Stimulated activated CD4-positive, alpha-beta T cell treated with anti-CD3 and anti-CD28 coated beads, Interleukin-12 subunit alpha, Interleukin-12 subunit beta, amount 100 ng/mL, for 4 hours (primary cell): ENCODE results near the gene RANGAP1.
A peak's percentile ranks its signal among the peaks of the same experiment; 100 is the strongest.

Source experiments
- DNase-seq: peaks from one replicate; pipeline ENCODE4 v3.0.0-alpha.2; 2020

The RANGAP1 gene

DNA sequence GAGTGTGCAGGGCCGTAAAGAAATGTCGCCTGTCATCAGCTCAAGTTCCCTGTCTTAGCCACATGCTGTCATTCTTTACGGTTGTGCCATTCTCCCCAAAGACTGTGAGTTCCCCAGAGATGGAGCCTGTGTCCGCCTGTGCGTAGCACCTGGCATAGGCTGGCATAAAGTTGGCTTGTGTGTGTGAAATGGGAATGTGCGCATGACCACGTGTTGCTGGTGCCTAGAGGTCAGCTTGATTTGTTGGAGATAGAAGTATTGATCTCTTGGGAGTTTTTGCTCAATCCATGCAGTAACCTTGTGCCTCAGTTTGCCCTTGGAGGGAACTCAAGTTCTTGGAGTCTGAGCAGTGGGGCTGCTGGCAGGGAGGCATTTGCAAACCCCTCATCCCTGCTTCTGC is 54.6 kb downstream of the RANGAP1 start:
- no peak for DNase-seq

DNA sequence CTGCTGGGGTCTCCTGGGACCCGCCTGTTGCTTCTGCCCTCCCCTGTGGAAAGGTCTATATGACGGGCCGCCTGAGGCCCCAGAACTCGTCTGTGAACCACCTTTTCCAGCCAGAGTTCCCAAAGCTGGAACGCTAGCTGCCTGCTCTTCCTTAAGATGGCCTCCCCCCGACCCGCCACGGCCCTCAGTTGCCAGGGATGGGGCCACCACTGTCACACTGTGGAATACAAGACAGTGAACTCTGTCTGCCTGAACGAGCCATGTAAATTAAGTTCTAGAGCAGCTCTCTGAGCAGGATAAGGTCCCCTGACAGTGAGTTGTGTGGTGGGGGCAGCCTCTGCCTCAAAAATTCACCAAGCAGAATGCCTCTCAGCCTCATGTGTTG is 55.6 kb downstream of the RANGAP1 start:
- no peak for DNase-seq

DNA sequence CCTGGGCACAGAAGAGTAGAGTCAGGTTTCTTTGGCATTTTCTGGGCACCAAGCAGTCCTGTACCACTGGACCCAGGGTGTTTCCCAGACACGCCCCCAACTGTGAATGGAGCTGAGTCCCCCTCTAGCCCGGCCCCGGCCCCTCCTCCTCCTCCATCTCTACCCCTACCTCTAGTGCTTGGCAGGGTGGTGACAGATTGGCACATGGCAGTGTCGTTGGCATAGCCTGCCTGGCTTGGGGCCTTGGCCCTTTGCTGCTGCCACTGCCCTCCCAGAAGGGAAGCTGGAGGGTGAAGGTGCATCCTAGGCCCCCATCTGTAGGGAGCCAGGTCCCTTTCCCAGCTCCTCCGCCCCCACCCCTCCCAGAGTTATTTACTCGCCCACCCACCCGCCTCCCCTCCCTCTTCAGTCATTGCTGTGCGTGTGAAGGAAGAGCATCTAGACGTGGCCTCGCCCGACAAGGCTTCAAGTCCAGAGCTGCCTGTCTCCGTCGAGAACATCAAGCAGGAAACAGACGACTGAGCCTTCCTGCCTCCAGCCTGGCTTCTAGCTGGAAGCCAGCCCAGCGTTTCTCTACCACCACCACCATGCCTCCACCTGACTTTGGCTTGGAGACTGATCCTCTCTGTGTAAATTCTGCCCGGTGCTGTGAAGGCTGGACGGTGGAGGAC is 56.1 kb downstream of the RANGAP1 start:
- DNase-seq = no peak

DNA sequence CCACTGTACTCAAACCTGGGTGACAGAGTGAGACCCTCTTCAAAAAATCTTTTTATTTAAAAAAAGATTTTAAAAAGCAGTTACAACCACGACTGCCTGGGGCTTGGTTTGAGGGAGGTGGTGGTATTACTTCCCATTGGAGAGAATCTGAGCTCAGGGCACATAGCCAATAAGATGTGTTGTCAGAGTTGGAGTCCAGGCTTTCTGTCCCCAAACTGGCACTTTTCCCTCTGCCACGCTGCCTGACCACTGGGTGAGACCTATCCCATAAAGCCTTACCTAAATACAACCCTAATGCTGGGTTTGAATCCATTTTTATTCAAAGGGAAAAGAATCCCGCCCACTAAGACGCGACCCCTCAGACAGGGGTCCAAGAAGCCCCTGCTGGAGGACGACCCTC is 56.8 kb downstream of the RANGAP1 start:
- no peak for DNase-seq

DNA sequence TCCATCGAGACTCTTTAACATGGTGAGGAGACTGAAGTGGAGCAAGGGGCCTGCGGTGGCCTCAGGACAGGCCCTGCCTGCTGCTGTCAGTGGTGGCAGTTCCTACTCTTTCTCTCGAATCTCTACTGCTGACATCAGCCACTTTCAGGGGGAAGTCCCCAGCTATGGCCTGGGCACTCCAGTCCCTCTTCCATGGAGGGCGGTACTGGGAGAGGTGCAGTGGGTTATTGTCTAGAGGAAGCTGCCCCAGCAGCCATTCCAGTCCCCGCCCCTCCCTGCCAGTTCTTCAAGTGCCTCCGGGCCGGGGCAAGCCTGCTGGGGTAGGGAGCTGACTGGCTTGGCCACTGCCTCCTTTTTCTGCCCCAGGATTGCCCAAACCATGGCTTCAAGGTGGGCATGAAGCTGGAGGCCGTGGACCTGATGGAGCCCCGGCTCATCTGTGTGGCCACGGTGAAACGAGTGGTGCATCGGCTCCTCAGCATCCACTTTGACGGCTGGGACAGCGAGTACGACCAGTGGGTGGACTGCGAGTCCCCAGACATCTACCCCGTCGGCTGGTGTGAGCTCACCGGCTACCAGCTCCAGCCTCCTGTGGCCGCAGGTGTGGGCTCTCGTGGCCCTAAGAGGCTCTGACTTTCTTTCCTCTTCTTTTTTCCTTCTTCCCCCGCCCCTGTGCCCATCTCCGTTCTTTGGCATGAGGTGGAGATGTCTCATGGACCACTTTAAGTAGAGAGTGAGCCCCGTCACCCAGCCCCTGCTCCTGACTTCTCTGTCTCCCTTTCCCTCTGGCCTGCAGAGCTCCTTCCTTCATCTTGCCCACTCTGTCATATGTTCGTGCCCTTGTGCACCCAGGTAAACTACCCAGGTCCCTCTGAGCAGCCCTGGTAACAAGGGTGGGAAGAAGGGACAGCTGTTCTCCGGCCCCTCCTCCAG is 59.0 kb downstream of the RANGAP1 start:
- no peak for DNase-seq

DNA sequence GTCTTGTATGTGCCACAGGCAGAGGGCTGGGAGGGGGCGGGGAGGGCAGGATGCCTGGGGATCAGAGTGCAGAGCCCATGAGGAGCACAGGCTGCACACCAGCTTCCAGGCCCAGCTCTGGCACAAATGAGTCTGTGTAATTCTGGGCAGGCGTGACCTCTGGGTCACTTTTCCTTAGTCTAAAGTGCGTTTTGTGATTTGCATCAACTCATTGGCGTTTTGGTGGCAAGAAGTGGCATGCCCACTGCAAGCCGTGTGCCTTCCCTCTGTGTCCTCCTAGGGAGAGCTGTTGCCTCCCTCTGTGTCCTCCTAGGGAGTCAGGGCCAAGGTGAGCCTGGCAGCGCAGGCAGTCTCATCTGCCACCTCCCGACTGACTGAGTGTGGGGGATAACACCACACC is 62.5 kb downstream of the RANGAP1 start:
- DNase-seq = no peak

DNA sequence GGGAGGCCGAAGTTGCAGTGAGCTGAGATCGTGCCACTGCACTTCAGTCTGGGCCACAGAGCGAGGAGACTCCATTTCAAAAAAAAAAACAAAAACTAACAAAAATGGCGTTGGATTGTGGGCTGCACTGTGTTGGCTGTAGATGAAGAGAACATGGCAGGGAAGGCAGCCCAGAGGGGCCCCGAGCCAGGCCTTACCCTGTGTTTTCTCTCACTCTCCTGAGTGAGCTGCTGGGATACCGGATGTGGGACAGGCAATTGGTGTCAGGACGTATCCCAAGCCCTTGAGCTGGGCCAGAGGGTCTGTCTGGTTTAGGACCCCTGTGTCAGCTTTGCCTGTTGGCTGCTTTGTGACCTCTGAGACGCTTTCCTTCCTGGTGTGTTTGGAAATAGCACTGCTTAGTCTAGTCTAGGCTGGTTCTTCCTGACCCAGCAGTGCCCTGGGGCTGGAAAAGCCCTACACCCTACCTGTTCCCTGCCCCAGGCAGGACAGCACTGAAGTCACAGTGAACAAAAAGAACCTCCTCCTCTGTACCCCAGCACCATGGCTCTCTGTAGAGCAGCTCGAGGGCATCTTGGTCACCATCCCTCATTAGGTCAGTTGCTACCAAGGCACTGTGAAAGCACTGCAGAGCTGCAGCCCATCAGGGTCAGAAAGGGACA is 63.0 kb downstream of the RANGAP1 start:
- no peak for DNase-seq

DNA sequence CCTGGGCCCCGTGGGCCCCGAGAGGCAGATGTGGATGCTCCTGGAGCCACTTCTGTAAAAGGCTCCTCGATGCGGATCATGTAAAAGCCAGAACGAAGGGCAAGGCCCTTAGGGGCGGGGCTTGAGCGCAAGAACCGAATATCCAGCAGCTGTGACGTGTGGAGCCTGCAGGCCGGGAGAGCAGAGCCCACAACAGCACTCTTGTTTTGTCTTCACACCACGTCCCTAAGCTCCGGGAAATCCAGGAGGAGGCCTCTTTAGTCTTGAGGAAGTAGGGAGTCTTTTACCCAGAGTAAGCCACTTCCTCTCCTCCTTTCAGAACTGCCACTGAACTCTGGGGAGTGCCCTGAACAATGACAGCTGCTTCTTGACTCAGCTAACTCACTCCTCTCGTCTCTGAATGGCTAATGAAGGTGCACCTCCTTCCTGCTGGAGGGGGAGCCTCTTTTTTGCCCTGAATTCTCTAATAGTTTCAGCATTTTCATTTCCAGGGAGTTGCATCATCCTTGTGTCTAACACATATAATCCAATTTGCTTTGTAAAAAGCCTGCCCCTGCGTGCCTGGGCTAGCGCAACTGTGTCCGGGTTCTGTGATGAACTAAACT is 68.3 kb downstream of the RANGAP1 start:
- DNase-seq = peak; percentile 23

DNA sequence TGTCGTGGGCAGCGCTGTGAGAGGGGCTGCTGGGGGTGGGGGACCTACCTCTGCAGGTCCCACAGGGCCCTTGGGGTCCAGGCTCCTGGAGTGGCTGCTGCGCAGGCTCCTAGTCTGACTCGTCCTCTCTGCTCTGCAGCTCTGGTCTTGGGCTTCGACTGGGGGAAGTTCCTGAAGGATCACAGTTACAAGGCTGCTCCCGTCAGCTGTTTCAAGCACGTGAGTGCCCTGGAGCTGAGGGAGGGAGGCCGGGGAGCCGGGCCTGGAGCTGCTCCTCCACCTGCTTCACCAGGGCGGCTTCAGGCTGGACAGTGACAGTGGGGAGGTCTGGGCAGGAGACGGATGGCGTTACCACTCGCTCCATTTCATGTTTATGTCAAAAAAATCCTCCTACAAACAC is 69.0 kb downstream of the RANGAP1 start:
- DNase-seq = no peak

DNA sequence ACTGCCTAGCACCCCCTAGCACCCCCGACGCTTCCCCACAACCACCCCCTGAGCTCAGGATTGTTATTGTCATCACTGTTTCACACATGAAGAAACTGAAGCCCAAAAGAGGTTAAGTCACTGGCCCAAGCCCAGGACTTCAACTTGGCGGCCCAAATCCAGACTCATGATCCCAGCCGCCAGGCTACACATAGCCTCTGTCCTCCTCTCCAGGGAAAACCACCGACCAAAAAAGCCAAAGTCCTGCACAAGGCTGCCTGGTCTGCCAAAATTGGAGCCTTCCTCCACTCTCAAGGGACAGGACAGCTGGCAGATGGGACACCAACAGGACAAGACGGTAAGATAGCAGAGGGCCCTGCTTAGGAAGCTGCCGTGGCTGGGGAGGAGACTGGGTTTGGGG is 70.1 kb downstream of the RANGAP1 start:
- DNase-seq = no peak

DNA sequence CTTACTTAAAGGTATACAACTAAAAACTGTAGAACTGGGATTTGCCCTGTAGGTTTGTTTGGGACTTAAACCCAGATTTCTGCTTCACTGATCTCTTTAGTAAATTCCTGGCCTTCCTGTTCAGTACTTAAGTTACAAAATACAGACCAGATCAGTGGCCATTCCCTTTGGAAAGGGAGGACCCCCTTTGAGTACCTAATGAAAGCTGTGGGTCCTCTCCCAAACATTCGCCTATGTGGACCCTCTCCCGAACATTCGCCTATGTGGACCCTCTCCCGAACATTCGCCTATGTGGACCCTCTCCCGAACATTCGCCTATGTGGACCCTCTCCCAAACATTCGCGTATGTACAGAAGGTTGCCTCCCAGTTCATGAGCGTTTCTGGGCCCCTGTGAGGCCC is 70.6 kb downstream of the RANGAP1 start:
- DNase-seq = no peak

DNA sequence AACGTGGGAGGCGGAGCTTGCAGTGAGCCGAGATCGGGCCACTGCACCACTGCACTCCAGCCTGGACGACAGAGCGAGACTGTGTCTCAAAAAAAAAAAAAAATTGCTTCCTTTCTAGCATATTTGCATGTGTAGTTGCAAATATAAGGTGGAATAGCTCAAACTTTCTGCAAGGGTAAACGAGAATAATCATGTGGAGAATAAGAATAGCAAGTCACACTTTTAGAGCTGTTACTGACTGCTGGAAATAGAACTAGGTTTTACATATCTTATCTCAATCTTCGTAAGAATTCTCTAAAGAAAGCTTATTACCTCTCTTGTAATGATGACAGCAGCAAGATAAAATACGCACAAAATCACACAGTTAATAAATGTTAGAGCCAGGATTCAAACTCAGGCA is 79.3 kb downstream of the RANGAP1 start:
- no peak for DNase-seq

DNA sequence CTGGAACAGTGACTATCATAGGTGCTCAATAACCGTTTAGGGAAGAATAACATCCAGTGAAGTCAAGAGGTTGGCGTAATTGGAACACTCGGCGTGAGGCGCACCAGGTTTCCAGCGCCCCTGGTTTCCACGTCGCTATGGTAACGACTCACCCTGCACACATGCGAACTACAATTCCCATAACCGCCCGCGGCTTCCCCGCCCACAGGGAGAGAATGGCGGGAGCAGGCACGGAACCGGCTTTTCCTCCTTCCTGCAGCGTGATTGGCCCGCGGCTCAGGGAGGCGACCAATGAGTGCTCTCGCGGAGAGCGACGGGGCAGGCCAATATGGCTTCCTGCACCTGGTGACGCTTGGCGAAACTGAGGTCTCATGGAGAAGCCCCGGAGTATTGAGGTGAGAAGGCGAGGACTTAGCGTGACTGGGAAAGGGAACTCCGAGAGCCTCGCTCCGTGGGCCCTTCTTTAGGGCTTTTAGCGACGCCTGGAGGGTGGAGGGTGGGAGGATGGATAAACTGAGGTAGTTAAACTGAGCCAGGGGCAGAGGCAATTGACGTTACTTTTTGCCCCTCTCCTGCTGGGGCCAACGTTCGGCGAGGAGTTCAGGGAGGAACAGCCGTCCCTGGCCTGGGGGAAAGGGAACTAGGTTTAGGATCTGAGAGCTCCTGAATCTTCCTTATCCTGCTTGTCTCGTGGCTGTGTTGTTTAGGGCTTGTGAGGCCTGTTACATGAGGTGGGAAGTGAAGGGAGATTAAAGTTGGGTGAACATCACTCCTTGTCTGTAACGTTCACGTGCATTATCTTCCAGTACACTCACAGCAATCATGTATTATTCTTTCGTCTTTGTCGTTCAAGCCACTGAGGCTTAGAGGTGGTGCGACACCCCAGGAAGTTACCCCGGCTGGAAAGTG is 80.7 kb downstream of the RANGAP1 start, which contains the start of gene L3MBTL2:
TSS of gene L3MBTL2 (plus strand) at position 321 of the 909 bp plus-strand sequence. CDS start at position 372, 51 bp downstream.
- peak; percentile 97 for DNase-seq

DNA sequence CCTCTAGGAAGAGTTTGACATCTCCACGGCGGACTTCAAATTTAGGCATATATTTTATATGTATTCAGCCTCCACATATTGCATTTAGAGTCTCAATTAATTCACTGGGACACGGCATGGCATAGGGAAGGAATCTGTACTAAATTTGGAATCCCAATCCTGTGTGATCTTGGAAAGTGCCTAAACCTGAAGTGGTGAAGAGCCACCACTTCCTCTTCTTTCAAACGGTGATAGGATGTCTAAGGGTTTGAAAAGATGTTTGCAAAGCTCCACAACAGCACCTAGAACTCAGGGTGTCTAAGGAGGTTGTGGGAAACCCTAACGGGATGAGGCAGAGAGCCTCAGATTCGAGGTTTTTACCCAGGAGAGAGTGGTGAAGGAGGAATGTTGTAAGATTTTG is 81.9 kb downstream of the RANGAP1 start:
- DNase-seq = no peak

DNA sequence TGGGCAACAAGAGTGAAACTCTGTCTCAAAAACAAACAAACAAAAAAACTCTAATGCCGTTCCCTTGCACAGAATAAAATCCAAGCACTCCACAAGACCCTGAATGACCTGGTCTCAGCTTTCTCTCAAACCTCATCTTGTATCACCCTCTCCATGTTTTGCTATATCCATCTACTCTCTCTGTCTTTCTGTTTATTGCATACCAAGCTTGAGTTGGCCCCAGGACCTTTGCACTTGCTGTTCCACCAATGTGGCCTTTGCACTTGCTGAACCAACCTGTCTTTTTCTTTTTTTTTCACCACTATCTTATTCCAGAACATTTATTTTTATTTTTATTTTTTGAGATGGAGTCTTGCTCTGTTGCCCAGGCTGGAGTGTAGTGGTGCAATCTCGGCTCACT is 82.9 kb downstream of the RANGAP1 start:
- no peak for DNase-seq

DNA sequence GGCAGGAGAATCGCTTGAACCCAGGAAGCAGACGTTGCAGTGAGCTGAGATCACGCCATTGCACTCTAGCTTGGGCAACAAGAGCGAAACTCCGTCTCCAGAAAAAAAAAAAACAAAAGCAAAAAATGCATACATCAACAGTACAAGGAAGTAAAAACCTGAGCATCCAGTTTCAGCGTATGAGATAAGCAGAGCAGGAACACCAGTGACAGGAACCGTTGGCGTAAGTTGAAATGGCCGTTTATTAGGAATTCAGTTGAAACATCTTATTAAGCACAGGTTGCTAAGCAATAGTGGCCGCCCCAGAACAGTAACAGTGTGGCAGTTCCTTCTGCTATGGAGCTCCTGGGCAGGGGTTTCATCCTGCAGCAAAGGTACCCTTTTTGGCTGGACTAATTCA is 84.8 kb downstream of the RANGAP1 start:
- DNase-seq = no peak

DNA sequence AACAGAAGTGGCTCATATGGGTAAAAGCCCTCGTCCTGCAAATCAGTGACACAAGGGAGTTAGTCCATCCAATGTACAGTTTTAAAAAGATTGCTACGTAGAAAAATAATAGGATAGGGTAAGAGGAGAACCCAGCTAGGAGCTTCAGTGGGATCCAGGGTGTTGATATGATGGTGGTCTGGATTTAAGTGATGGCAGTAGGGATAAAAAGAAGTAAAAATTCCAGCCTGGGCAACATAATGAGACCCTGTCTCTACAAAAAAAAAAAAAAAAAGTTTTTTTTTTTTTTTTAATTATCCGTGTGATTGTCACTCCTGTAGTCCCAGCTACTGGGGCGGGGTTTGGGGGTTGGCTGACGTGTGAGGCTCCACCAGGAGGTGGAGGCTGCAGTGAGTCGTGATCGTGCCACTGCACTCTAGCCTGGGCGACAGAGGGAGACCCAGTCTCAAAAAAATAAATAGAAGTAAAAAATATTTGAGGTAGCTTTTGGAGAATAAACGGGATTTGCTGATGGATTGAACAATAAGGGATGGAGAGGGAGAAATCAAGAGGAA is 87.9 kb downstream of the RANGAP1 start:
- DNase-seq = peak; percentile 56

DNA sequence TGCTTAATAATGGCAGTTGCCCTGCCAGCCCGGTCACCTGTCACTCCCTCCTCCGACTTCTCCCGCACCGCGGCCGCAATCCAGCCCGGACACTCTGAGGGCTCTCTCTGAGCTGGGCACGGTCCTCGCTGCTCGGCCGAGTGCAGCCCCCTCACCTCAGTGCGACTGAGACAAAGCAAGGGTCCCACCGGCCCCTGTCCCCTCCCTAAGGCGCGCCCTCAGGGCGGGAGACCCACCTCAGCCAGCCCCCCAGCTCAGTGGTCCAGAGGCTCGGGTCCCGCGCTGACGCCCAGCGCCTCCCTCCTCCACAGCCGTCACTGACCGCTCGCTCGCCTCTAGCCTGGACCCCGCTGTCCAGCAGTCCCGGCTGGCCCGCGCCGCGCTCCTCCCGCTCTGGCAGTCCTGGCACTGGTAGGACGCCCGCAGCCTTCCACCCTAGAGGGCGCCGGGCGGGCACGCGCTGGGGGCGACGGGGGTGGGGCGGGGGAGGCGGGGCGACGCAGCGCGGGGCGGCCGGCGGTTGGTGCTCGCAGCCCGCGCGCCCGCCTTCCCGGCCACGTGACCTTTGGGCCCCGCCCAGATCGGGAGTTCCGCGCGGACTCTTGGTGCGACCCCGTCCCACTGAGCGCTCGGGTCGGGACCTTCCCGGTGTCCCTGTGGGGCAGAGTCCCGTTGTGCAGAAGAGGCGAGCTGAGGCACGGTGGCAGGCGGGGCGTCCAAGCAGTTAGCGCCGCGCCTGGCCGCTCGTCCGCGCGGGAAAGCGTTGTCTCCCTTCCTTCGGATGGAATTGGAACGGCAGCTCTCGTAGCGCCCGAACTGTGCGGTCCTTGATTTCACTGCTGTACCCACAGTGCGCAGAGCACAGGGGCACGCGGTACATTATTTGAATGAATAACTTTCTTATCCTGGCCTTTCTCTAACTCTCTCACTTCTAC is 88.7 kb downstream of the RANGAP1 start:
- peak; percentile 87 for DNase-seq
